ENCODE results near the gene RAPGEF2. TPM values are rescaled to one million over a fixed set of nuclear protein-coding genes. Genes with fewer than 3 reads are reported as not detected.

RAPGEF2 gene
- total RNA-seq, 2 donors from 2014 or later, result 22.8 to 40.0 TPM

- TF ChIP-seq CTCF (IDR thresholded peaks at IDR 0.05), result no peak
- H3K9ac ChIP-seq (ENCODE audit: low read depth in 2 of 2, low read length in 2 of 2), result no peak overlapping the region
- DNase-seq, result no peak
- intact Hi-C loops (cut with DNase I), result no loop called here
- H3K9me3 ChIP-seq, result no peaks in the 10 kb centered on the region
- no peaks in the 10 kb centered on the region for H3K36me3 ChIP-seq
- H3K4me1 ChIP-seq, result no peaks in the 10 kb centered on the region
- H3K27me3 ChIP-seq, result no peaks in the 10 kb centered on the region
- H3K4me3 ChIP-seq, result no peak overlapping the region
- H3K27ac ChIP-seq, result no peak overlapping the region
Observed at GRCh38 chr4:159185591-159186023, 82.7 kb downstream of the RAPGEF2 start.

- intact Hi-C loops (cut with DNase I), result no loop called here
Observed at GRCh38 chr4:159188646-159189045, 85.8 kb downstream of the RAPGEF2 start.

GRCh38 chr4:159190651-159191050 lies 87.8 kb downstream of the RAPGEF2 start:
- TF ChIP-seq CTCF (IDR thresholded peaks at IDR 0.05), result no peak
- no peak for DNase-seq
- no peaks in the 10 kb centered on the region for H3K9me3 ChIP-seq
- H3K27me3 ChIP-seq, result no peaks in the 10 kb centered on the region
- intact Hi-C loops (cut with DNase I), result no loop called here
- no peak overlapping the region for H3K4me3 ChIP-seq
- H3K27ac ChIP-seq, result no peak overlapping the region
- H3K4me1 ChIP-seq, result no peaks in the 10 kb centered on the region
- no peaks in the 10 kb centered on the region for H3K36me3 ChIP-seq
- H3K9ac ChIP-seq (ENCODE audit: low read depth in 2 of 2, low read length in 2 of 2), result no peak overlapping the region

More at GRCh38 chr4:159188646-159189045, 85.8 kb downstream of the RAPGEF2 start:
- Histone ChIP-seq H3K4me1 (no peaks in the 10 kb centered on the region), H3K27ac (no peak overlapping the region), H3K27me3 (no peaks in the 10 kb centered on the region), H3K9ac (ENCODE audit: low read depth in 2 of 2, low read length in 2 of 2) (no peak overlapping the region), H3K9me3 (no peaks in the 10 kb centered on the region), H3K4me3 (no peak overlapping the region), H3K36me3 (no peaks in the 10 kb centered on the region)
- no peak for TF ChIP-seq CTCF (IDR thresholded peaks at IDR 0.05)
- no peak for DNase-seq

GRCh38 chr4:159191989-159192388 lies 89.1 kb downstream of the RAPGEF2 start:
- Histone ChIP-seq H3K9ac (ENCODE audit: low read depth in 2 of 2, low read length in 2 of 2) (no peak overlapping the region), H3K9me3 (no peaks in the 10 kb centered on the region), H3K36me3 (no peaks in the 10 kb centered on the region), H3K4me3 (no peak overlapping the region), H3K4me1 (no peaks in the 10 kb centered on the region), H3K27ac (no peak overlapping the region), H3K27me3 (no peaks in the 10 kb centered on the region)
- DNase-seq, result no peak
- TF ChIP-seq CTCF (IDR thresholded peaks at IDR 0.05), result no peak
- intact Hi-C loops (cut with DNase I), result no loop called here

- no peak for DNase-seq
- H3K9ac ChIP-seq (ENCODE audit: low read depth in 2 of 2, low read length in 2 of 2), result no peak overlapping the region
- H3K4me3 ChIP-seq, result no peak overlapping the region
- H3K4me1 ChIP-seq, result no peaks in the 10 kb centered on the region
- no peak for TF ChIP-seq CTCF (IDR thresholded peaks at IDR 0.05)
- intact Hi-C loops (cut with DNase I), result no loop called here
- no peaks in the 10 kb centered on the region for H3K36me3 ChIP-seq
- no peaks in the 10 kb centered on the region for H3K27me3 ChIP-seq
- no peaks in the 10 kb centered on the region for H3K9me3 ChIP-seq
- H3K27ac ChIP-seq, result no peak overlapping the region
Observed at GRCh38 chr4:159193046-159193620, 90.3 kb downstream of the RAPGEF2 start.

Measured in colonic mucosa (tissue), 4 donors.